GM18502 (cell line): Measurements from ENCODE around the gene ANHX.

Experiments used
- ATAC-seq: cut with Tn5 transposase; IDR thresholded peaks from one replicate; pipeline ENCODE4 v1.9.1; 2021; ENCODE audit warnings: mild to moderate bottlenecking; ENCODE audit not compliant: unreplicated experiment, poor library complexity

Gene ANHX

DNA sequence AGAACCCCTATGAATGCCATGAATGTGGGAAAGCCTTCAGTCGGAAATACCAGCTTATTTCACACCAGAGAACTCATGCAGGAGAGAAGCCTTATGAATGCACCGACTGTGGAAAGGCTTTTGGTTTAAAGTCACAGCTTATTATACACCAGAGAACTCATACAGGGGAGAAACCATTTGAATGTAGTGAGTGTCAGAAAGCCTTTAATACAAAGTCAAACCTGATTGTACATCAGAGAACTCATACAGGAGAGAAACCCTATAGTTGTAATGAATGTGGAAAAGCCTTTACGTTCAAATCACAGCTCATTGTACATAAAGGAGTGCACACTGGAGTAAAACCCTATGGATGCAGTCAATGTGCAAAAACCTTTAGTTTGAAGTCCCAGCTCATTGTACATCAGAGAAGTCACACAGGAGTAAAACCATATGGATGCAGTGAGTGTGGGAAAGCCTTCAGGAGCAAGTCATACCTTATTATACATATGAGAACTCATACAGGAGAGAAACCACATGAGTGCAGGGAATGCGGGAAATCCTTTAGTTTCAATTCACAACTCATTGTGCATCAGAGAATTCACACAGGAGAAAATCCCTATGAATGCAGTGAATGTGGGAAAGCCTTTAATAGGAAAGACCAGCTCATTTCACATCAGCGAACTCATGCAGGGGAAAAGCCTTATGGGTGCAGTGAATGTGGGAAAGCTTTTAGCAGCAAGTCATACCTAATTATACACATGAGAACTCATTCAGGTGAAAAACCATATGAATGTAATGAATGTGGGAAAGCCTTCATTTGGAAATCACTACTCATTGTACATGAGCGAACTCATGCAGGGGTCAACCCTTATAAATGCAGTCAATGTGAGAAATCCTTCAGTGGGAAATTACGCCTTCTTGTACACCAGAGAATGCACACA lies 32.1 kb downstream of the ANHX start:
- no peak for ATAC-seq

DNA sequence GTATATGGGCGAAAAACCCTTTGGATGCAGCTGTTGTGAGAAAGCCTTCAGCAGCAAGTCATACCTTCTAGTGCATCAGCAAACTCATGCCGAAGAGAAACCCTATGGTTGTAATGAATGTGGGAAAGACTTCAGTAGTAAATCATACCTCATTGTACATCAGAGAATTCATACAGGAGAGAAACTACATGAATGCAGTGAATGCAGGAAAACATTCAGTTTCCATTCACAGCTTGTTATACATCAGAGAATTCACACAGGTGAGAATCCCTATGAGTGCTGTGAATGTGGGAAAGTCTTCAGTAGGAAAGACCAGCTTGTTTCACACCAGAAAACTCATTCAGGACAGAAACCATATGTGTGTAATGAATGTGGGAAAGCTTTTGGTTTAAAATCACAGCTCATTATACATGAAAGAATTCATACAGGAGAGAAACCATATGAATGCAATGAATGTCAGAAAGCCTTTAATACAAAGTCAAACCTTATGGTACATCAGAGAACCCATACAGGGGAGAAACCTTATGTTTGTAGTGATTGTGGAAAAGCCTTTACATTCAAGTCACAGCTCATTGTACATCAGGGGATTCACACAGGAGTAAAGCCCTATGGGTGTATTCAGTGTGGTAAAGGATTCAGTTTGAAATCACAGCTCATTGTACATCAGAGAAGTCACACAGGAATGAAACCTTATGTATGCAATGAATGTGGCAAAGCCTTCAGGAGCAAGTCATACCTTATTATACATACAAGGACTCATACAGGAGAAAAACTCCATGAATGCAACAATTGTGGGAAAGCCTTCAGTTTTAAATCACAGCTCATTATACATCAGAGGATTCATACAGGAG lies 33.0 kb downstream of the ANHX start:
- no peak for ATAC-seq

DNA sequence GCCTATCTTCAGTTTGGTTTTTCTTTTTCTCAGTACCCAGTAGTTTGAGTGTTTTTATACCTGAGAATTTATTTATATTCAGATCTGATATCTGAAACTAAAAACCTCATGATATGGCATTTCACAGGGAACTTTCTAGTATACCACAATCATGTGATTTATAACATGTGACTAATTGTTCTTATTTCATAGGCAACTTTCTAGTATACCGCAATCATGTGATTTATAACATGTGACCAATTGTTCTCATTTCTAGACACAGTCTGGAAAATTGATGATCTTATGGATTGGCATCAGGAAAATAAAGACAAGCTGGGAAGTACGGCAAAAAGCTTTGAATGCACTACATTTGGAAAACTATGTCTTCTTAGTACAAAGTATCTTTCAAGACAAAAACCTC lies 33.8 kb downstream of the ANHX start:
- ATAC-seq = no peak

GRCh38 chr12:133192847-133193246 lies 42.8 kb downstream of the ANHX start:
- ATAC-seq = no peak

DNA sequence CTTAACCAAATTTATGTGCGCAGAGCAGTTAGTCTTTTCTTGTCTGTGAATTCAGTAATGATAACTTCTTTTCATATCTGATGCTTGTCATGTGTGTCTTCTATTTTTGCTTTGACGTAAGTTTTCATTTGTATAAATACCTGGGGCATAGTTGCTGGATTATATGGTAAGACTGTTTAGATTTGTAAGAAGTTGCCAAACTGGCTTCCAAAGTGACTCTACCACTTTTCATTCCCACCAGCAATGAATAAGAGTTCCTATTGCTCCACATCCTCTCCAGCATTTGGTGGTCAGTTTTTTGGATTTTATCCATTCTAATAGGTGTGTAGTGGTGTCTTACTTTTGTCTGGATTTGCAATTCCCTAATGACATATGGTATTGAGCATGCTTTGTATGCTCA lies 45.5 kb downstream of the ANHX start:
- no peak for ATAC-seq

- ATAC-seq = peak; percentile 93
Measured at GRCh38 chr12:133181238-133181959, 54.3 kb downstream of the ANHX start, which contains the start of gene ZNF268. ZNF268 (plus strand) TSS chr12:133181495; CDS start chr12:133181998, 503 bp downstream.

DNA sequence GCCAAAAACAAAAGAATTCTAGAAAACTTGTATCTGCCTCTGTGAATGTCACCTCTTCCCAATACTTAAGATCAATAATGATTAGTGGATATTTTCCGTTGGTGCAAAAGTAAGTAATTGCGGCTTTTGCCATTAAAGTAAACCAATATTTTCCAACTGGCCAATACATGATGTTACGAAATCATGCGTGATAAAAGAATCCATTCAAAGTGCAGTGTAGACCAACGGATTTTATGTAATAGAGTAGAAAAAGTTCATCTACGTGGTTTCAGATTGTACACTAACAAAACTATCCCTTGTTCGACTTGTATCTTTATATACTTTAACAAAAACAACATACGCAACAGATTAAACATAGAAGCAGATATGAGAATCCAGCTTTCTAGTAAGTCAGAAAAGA lies 55.0 kb downstream of the ANHX start:
- no peak for ATAC-seq

- no peak for ATAC-seq
Measured at GRCh38 chr12:133174901-133175300, 60.8 kb downstream of the ANHX start.

DNA sequence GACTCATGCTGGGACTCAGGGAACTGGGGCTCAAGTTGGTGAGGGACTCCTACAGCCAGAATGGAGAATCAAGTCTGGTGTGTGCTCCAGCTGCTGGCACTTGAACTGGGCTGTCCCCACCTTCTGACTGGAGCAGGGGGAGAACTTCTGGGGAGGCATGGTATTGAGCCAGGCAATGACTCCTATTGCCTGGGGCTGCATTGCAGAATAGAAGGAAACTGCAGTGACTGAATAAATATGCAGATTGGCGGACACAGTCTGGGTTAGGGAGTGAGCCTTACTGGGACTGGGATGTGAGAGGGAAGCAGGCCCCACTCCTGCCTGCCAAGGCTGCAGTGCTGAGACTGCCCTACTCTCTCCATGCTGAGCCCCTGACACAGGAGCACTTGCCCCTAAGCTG lies 63.2 kb downstream of the ANHX start:
- no peak for ATAC-seq
